ENCODE measurements around the gene PPP1CA. TPM values are rescaled to one million over a fixed set of nuclear protein-coding genes. Genes with fewer than 3 reads are reported as not detected.

Gene PPP1CA
- total RNA-seq, 1 donor from 2014 or later = 92.4 TPM

DNA sequence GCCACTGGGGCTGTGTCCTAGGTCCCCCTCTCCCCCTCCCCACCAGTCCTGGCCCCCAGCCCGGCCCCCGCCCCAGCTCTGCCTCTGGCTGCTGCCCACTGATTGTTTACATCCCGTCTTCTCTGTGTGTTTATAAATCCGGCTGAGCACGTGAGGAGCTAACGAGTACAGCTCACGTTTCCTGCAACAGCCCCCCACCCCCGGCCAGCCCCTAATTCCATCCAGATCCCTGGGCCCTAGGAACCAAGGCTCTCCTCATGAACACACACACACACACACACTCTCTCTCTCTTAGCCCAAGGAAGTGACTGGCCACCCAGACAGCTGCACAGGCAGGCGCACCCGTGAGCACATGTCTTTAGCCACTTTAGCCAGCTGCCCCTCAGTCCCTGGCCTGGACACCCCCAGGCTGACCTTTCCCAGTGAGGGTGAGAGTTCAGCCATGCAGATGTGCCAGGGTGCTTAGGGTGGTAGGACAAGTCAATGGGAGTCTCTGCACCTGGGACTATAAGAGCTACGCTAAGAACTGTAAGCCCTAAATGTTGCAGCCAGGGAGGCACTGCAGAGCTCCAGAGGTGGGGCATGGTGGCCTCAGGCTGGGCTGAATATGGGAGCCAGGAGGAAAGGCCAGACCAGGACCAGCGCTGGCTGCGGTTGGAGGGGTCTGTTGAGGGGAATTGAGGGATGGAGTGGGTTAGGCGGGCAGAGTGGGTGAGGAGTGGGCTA lies 31.1 kb downstream of the PPP1CA start:
- no peak for DNase-seq (ENCODE audit: low spot score)

DNA sequence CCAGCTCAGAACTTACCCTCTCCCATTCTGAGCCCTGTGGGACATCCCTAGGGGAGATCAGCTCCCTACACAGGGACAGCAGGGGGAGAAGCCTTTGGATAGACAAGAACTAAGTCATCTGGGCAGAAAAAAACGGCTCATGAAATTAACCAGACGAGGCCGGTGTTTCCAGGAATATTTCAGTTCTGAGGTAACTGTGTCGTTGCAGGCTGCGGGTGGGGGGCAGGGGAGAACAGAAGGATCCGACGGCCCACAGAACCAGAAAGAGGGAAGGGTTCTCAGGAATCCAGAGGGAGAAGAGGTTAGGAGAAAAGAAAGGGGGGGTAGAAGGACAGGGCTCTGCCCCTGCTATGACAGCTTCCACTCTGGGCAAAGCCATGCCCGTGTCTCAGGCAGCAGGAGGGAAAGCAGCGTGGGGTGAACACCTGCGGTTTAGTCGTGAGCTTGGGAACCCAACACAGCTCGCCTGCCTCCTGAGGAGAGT lies 31.8 kb downstream of the PPP1CA start:
- DNase-seq (ENCODE audit: low spot score) = no peak

DNA sequence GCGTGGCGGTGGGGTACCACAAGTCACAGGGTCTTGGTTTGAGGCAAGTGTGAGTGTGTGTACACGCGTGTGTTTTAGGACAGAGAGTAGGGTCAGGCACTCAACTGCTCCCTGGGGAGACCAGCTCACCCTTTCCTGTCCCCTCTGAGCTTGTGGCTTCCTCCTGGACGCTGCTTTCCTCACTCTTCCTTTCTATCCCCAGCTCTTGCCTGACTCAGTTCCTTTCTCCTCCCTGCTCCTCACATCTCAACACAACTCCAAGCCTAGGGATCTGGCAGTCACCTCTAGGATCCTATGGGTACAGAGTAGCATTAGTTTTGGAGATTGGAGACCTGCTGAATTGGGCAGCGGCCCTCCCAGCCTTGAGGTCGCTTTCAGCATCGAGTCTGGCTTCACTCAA lies 32.4 kb downstream of the PPP1CA start:
- no peak for DNase-seq (ENCODE audit: low spot score)

DNA sequence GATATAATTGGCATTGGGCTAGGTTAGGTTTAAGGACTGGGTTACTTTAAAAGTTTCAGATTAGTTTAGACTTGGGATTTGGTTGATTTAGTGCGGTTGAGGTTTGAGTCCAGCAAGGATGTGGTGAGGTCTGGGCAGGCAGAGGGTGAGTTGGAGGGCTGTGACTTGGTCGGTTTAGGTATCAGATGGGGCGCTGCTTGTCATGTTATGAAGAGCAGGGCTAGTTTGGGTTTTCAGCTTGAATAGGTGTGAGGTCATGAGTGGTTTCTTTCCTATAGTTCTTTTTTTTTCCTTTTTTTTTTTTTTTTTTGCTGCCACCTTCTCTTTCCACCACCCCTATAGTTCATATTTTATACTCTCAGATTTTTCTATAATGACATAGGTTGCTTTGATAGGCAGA lies 33.0 kb downstream of the PPP1CA start:
- DNase-seq (ENCODE audit: low spot score) = no peak

DNA sequence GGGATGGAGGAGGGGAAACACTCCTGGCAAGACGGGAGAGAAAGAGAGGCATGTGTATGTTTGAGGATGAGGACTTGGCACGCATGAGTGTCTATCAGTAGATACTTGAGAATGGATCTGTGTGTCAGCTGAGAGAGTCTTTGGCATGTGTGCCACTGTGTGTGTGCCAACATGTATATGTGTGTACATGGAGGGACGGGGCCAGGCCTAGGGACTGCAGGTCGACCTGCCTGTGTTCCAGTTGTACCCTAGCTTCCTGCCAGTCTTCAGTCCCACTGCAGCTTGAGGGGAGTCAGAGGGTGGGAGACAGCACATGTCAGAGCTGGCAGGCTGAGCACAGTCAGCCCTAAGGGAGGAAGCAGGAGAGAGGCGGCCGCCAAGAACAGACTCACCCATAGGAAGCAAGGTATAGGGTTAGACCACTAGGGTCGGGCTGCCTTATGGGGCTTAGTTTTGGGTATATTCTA lies 33.9 kb downstream of the PPP1CA start:
- DNase-seq (ENCODE audit: low spot score) = no peak

DNA sequence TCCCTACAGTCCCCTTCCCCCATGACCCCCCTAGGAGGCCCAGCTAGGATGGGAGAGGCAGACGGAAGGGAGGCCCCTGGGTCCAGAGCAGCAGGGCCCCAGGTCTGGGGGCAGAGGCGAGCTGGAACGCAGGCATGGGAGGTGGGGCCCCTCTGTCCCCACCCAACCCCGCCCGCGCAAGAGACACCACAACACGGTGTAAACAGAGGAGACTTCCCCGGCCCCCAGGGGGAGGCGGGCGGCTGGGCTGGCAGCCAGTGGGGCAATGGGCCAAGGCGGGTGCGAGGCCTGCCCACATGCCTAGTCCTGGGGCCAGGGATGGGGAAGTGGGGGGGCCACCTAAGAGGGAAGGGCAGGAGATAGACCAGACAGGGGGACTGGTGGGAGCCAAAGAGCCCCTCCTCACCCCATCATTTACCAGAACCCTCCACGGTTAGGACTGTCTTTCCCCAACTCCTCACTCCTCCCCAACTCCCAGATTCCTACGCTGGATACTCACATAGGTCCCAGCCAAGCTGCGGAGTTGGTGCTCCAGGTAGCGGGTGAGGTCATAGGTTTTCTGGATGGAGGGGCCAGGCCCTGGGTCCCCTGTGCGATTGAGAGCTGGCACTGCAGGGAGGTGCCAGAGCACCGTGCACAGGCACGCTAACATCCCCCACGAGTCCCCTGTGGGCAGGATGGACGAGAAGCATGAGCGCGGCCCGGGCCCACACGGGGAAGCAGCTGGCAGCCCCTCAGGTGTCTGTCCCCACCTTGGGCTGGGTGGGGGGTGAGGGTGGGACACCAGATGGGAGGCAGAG lies 34.5 kb downstream of the PPP1CA start:
- DNase-seq (ENCODE audit: low spot score) = no peak

DNA sequence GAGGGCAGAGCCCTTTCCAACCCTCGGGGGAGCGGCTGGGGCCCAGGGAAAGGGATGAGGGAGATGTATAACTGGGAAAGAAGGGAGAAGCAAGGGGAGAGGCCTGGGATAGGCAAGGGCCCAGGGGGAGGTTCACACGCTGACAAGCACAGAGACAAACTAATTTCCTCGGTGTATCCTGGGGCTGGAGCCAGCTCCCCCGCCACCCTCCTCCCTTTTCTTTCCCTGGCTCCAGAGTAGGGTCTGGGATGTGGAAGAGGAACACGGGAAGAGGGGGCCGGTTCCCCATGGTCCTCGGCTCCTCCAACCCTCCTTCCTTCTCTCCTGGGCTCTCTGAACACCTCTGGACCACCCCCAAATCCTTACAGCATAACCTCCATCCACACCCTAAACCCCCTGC lies 35.1 kb downstream of the PPP1CA start:
- no peak for DNase-seq (ENCODE audit: low spot score)

DNA sequence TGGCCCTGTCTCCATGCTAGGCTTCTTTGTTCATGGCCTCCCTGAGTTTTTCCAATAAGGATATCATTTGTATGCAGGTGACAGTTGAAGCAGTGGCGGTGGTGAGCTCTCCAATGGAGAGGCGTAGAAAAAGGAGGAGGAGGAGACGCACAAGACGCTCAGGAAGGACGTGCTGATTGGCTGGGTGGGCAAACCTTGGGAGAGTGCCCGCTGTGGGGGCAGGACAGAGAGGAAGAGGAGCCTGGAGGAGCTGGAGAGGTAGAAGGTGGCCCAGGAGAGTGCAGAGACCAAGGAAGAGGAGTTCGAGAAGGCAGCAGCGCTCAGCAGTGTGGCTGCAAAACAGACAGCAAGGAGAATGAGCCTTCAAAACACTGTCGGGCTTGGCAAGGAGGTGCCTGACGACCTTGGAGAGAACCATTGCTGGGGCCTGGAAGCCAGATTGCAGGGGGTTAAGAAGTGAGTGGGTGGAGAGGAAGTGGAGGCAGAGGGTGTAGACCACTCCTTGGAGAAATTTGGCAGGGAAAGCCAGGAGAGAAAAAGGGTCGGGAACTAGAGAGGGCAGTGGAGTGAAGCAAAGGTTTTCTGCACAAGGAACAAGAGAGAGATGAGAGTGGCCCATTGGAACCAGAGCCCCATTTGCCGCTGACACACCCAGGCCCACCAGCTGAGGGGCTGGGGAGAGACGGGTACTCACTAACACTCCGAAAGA lies 35.8 kb downstream of the PPP1CA start:
- no peak for DNase-seq (ENCODE audit: low spot score)

DNA sequence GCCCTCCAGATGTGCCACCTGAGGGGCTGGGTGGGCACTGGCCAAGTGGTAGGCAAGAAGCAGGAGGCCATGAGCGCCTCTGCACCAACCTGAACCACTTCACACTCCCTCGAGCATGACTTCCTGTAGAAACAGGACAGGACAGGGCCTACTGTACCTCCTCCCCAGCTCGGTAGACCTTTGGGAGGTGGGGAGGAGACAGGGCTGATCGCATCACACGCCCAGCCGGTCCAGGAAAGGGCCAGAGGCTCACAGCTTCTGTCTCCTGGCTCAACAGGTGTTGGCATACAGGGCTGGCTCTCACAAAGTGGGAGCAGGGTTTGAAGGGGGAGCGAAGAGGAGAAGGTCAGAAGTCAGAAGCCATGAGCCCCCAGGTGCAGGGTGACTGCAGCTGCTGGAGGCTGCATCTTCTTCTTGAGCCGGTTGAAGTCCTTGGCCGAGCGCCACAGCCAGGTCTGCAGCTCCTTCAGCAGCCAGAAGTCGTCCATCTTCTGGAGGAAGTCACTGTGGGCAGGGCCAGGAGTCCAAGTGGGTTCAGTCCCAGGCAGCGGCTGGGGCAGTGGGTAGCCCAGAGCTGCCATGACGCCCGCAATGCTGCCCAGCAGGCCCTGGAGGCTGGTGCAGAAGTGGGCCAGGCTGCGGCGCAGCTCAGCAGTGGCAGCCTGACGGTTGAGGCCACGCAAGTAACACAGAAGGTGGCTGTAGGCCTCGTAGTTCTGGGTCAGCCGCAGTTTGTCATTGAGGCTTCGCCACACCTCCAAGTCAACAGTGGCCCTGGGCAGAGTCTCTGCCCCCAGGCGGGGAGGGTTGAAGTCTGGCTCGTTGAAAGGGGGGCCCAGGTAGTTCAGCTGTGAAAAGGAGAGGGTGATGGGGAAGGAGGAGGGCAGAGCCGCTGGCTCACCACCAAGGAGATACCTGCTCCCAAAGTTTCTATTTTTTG lies 36.6 kb downstream of the PPP1CA start:
- DNase-seq (ENCODE audit: low spot score) = no peak

DNA sequence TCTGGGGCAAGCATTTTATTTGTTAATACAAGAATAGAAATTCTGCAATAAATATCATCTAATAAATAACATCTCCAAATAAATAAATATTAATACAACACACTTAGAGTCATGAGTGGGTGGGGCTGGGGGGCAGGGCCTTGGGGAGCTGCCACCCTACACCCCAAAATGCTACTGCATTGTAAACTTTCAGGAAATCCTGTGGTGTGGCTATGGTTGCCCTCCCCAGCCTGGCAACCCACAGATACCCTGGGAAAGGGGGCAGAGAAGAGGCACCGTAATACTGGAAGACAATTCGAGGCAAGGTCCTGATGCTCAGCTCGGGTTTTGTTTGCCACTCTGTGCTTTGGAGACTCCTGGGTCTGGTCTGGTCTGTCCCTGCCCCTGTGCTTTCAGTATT lies 37.5 kb downstream of the PPP1CA start:
- DNase-seq (ENCODE audit: low spot score) = no peak

DNA sequence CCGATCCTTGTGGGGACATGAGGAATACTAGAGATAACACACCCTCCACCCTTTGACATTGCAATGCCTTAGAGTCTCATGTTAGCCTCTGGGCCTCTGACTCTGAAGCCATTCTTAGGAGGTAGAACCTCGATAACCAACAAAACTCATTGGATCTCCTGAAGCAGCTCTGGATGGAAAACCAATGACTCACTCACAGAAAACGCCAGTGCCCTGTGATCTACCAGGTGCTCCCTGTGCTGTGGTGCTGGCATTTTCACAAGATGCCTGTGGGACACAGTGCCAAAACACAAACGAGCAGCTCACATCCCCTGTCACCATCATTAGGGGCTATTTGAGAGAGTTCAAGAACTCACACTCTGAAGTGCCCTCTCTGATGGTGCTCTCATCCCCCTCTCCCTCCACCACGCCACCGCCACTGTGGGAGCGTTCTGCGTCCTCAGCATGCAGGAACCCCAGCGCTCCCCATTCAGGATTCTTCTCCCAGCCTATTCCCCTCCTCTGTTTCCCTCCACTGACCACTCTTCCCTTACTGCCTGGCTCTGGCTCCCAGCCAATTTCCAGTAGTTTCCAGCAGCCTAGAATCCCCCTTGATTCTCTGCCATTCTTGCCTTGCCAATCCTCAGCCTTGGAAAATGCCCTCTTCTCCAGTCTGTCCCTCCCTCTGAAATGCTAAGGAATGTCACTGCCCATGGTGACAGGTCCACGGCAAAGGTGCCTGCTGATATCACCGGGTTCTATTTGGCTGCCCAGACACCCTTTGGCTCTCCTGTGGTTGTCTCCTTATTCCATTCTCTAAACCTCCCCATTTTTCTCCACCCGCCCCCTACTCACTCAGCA lies 43.6 kb downstream of the PPP1CA start:
- DNase-seq (ENCODE audit: low spot score) = no peak

DNA sequence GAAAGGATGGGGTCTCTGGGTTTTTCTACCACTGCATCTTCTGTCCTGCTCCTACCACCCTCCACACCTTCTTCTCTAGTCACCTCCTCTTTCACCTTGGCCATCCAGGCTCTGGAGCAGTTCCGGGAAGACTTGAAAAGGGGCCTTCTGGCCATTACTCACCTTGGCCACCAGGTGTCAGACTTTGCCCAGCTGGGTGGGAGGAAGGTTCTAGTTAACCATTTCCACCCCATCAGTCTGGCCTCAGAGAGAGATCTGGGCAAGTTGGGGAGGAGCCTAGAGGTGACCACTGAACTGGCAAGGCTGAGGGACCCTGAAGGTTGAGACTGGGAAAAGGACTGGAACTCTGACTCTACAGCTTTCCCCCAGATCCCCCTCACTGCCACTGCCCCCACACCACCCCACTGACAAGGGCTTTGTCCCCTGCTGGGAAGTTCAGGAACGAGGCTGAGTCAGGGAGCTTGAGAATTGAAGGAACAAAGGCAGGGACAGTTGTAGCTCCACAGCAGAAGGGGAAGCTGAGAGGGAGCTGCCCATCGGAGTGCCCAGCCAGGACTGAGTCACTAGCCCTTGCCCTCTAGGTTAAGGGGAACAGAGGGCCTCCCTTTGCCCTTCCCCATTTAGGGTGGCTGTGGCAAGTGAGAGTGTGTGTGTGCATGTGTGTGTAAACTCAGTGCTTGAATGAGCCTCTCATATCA lies 44.6 kb downstream of the PPP1CA start:
- no peak for DNase-seq (ENCODE audit: low spot score)

DNA sequence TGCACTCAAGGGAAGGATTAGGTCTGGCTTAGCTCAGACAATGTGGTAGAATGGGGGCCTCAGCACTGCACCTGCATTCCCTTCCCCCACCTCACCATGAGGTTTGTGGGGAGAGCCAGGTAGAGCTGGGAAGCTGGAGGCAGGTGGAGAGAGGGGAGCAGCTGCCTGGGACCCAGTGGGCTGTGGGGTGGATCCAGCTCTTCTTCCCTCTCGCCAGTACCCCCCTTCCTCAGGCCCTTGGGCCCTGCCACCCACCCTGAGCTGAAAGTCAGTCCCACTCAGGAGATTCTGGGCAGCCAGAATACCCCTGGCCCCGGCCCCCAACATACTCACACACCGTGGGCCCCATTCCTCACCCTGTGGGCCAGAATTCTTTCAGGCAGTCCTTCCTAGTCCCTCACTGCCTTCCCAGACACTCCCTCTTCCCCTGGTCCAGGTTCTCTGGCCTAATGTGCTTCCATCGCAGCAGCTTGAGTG lies 45.2 kb downstream of the PPP1CA start:
- DNase-seq (ENCODE audit: low spot score) = no peak

DNA sequence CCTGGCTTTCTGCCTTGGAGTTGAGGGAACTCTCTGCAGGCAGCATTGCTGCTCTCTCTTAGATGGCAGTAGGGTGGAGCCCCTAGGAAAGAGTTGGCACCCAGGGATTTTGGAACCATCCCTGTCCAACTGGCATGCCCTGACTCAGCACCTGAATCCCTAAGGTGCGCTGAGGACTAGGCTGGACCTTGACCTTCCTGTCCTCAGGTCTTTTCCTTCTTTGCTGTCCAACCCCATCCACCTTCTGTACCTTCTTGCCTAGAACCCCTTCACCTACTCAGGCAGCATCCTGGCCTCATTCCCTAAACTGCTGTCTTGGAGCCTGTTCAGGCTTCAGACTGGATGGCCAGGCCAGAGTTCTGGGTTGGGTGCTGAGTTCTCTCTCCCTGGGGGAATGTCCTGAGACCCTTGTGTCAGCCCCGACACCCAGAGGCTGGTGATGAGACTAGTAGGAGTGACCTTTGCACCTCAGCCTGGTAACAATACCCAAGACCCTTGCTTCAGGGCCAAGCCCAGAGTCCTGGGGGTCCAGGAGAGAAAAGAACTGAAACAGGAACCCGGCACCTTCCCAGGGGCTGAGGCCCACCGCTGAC lies 45.8 kb downstream of the PPP1CA start:
- DNase-seq (ENCODE audit: low spot score) = no peak

DNA sequence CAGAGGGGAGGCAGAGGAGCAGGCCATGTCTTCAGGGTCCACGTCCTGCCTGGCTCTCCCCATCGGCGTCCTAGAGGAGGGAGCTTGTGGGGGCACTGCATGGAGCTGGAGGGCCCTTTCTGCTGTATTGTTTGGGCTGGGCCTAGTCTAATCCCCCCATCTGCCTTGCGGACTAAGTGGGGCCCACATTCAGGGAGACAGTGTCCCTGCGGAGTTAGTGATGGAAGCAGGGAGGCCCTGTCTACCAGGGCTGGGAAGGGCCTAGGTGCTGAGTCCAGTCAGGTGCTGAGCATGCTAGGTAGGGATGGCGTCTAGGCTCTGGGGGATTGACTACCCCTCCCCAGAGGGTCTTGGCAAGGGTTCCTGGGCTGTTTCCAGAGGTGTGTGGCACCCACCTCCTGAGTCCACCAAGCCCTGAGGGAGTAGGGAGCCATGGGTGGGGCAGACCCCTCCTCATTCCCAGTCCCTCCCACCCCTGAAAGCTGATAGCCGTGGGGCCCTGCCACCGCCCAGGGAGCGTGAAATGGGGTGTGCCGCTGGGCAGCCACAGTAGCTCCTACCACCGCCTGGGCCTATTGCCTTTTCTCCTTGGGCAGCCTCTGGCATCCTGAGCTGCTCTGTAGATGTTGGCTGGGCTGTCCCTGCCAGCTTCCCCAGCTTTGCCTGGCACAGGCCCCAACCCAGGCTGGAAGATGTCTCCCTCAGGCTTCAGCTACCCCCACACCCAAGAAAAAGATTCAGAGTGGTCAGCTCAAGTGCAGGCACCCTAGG lies 46.5 kb downstream of the PPP1CA start:
- DNase-seq (ENCODE audit: low spot score) = no peak

DNA sequence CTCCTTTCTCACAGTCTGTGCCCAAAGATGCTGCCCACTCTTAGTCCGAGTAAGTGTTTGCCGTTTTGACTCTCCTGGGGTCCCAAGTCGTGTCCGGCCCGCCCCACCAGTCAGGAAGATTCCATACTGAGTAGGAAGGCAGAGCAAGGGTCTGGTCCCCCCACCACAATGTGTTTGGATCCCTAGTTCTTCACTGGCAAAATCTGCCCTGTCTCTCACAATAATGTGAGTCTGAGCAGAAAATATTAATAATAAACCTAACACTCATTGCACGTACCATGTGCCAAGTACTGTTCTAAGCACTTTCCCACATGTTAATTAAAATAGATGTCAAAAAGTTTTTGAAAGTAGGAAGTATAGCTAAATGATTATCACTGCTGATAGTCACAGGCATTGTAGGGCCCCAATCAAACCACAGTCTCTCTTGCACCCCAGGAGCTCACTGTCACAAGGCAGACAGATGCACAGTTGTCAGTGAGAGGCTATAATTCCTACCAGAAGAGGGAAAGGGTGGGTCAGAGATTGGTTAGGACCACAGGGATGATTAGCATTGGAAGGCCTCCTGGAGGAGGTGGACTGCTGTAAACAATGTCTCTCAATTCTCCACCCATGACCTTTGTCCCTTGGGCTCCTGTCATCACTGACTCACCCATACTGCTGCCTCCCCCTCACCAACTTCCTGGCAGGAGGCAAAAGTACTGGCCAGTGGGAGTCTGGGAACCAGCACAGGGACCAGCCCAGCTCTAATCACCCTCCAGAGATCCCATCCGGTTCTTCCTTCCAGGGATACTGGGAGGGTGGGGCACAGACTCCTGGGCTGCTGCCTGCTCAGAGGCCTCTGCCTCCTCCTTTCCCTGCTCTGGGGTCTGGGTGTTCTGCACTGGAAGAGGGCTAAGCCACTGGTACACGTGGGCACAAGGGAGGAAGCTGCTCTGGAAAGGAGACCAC lies 47.3 kb downstream of the PPP1CA start:
- DNase-seq (ENCODE audit: low spot score) = no peak

All from mesenteric fat pad (tissue), 1 donor.